OCI-LY1 (cell line): ENCODE results near the gene NUP153.
"Not testable (repeated sequence)": the region's sequence is repeated elsewhere in the genome, so short reads cannot be mapped to it uniquely, and the experiment has no call there.

Source experiments
- H2AFZ ChIP-seq: fragments of 200-600 bp; sonication (generic), shearing (Covaris generic); 2 replicates; pipeline ENCODE4 v1.6.0; 2014; ENCODE audit warnings: antibody characterized with exemption, mild to moderate bottlenecking, low read length
- H3F3A ChIP-seq: fragments of 200-600 bp; sonication (generic), shearing (Covaris generic); 2 replicates; pipeline ENCODE4 v1.6.0; 2014; ENCODE audit warnings: mild to moderate bottlenecking, antibody characterized with exemption, low read length, moderate library complexity; ENCODE audit not compliant: insufficient read depth
- H3K27ac ChIP-seq: fragments of 200-600 bp; sonication (generic); 2 replicates; pipeline ENCODE4 v1.5.1; 2014; ENCODE audit warnings: low read length, mixed run types, mild to moderate bottlenecking, low read depth; ENCODE audit not compliant: poor library complexity, severe bottlenecking
- H3K27me3 ChIP-seq: fragments of 200-600 bp; sonication (generic); 2 replicates; pipeline ENCODE4 v1.6.0; 2014; ENCODE audit warnings: antibody characterized with exemption, mild to moderate bottlenecking, low read length, moderate library complexity; ENCODE audit not compliant: insufficient read depth
- H3K36me3 ChIP-seq: fragments of 200-600 bp; sonication (generic); 2 replicates; pipeline ENCODE4 v1.6.1; 2014; ENCODE audit warnings: mild to moderate bottlenecking, antibody characterized with exemption, low read length, moderate library complexity, mixed read lengths; ENCODE audit not compliant: insufficient read depth
- H3K4me1 ChIP-seq: fragments of 200-600 bp; sonication (generic); 2 replicates; pipeline ENCODE4 v1.5.1; 2014; ENCODE audit warnings: mild to moderate bottlenecking, low read length, moderate library complexity; ENCODE audit not compliant: insufficient read depth, severe bottlenecking
- H3K4me2 ChIP-seq: fragments of 200-600 bp; sonication (generic), shearing (Covaris generic); 2 replicates; pipeline ENCODE4 v1.6.1; 2014; ENCODE audit warnings: low read length
- H3K4me3 ChIP-seq: fragments of 200-600 bp; sonication (generic); 2 replicates; pipeline ENCODE4 v1.5.1; 2014; ENCODE audit warnings: low read length, low read depth, mild to moderate bottlenecking, mixed read lengths; ENCODE audit not compliant: poor library complexity, severe bottlenecking
- H3K79me2 ChIP-seq: fragments of 200-600 bp; shearing (Covaris generic); 2 replicates; pipeline ENCODE4 v1.6.1; 2016; ENCODE audit warnings: mixed run types, low read length, mixed read lengths; ENCODE audit not compliant: insufficient read depth
- H3K9ac ChIP-seq: fragments of 200-600 bp; sonication (generic), shearing (Covaris generic); 2 replicates; pipeline ENCODE4 v1.6.1; 2014; ENCODE audit warnings: mild to moderate bottlenecking, low read length, mixed read lengths
- H3K9me2 ChIP-seq: fragments of 200-600 bp; sonication (generic), shearing (Covaris generic); 2 replicates; pipeline ENCODE4 v1.6.1; 2014; ENCODE audit warnings: low read depth, mild to moderate bottlenecking, low read length, mixed read lengths
- H3K9me3 ChIP-seq: fragments of 200-600 bp; shearing (Covaris generic); 2 replicates; pipeline ENCODE4 v1.6.1; 2014; ENCODE audit warnings: low read length, mixed read lengths
- H4K20me1 ChIP-seq: fragments of 200-600 bp; sonication (generic), shearing (Covaris generic); 2 replicates; pipeline ENCODE4 v1.6.0; 2016; ENCODE audit warnings: mild to moderate bottlenecking, low read length; ENCODE audit not compliant: insufficient read depth
- CTCF ChIP-seq: fragments of 200-600 bp; sonication (generic), shearing (Covaris generic); IDR thresholded peaks from 2 replicates; pipeline ENCODE4 v1.5.1; 2017; ENCODE audit warnings: mild to moderate bottlenecking, antibody characterized with exemption, low read length, moderate library complexity, mixed read lengths
- EZH2 ChIP-seq: fragments of 200-600 bp; sonication (generic), shearing (Covaris generic); IDR thresholded peaks from 2 replicates; pipeline ENCODE4 v1.8.0; 2017; ENCODE audit warnings: borderline replicate concordance, mixed run types, mild to moderate bottlenecking, antibody characterized with exemption, low read length, moderate library complexity, mixed read lengths

Gene NUP153

DNA sequence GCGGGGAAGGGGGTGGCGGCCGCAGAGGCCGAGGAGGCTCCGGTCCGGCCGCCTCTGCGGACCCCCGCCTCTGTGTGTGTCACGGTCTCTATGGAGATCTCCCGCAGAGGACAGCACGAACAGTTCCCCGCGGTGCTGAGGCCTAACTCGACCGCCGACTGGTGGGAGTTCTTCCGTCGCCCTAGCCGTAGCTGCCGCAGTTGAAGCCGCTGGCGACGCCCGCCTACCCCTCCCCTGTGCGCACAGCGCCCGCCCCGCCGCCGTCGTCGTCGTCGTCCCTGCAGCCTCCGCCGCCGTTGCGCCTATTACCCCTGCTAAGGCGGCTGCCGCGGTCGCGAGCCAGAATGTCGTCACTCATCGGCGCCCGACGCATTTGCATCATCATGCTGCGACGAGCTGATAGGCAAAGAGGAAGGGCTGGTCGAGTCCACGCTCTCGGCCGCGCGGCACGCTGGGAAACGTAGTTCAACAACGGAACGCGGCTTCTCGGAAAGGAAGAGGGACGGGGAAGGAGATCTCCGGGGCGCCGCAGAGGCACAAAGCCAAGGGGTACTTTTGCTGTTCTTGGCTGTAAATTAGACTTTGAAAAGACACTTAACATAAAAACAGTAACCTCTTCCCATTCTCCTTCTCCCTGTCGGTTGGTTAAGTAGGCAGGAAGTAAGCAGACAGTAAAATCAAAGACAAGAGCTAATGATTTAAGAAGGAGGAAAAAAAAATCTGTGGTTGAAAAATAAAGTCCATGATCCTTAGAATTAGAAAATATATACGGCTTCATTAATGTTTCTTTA lies at the start of gene NUP153:
Gene NUP153 (minus strand): TSS at position 346 of the 791 bp plus-strand sequence. CDS start 538 bp downstream, outside the sequence.
- H3K4me1 ChIP-seq: peaks cover 38% of the 10 kb centered on the region
- no peaks in the 10 kb centered on the region for H3K36me3 ChIP-seq
- no peaks in the 10 kb centered on the region for H3F3A ChIP-seq
- peak within 1 kb of the TSS; percentile 98 for H3K9ac ChIP-seq
- peak within 1 kb of the TSS; percentile 98 for H2AFZ ChIP-seq
- H3K27ac ChIP-seq: peak within 1 kb of the TSS; percentile 97
- TF ChIP-seq EZH2 (no peak), CTCF (no peak)
- no peaks in the 10 kb centered on the region for H3K9me2 ChIP-seq
- H3K79me2 ChIP-seq: peaks cover 39% of the 10 kb centered on the region
- H4K20me1 ChIP-seq: no peaks in the 10 kb centered on the region
- H3K27me3 ChIP-seq: no peaks in the 10 kb centered on the region
- peak within 1 kb of the TSS; percentile 81 for H3K4me3 ChIP-seq
- no peaks in the 10 kb centered on the region for H3K9me3 ChIP-seq
- H3K4me2 ChIP-seq: peak within 1 kb of the TSS; percentile 86

GRCh38 chr6:17754254-17754653 lies 47.5 kb upstream of the NUP153 start:
- Histone ChIP-seq H3K9ac (no peak overlapping the region), H3K9me3 (no peaks in the 10 kb centered on the region), H2AFZ (no peak overlapping the region), H3K4me1 (no peaks in the 10 kb centered on the region), H3K79me2 (no peaks in the 10 kb centered on the region), H3K27me3 (no peaks in the 10 kb centered on the region), H3K27ac (no peak overlapping the region), H3K4me2 (no peak overlapping the region), H3K36me3 (no peaks in the 10 kb centered on the region), H3F3A (no peaks in the 10 kb centered on the region), H4K20me1 (no peaks in the 10 kb centered on the region), H3K4me3 (no peak overlapping the region), H3K9me2 (no peaks in the 10 kb centered on the region)
- TF ChIP-seq EZH2 (no peak), CTCF (no peak)

DNA sequence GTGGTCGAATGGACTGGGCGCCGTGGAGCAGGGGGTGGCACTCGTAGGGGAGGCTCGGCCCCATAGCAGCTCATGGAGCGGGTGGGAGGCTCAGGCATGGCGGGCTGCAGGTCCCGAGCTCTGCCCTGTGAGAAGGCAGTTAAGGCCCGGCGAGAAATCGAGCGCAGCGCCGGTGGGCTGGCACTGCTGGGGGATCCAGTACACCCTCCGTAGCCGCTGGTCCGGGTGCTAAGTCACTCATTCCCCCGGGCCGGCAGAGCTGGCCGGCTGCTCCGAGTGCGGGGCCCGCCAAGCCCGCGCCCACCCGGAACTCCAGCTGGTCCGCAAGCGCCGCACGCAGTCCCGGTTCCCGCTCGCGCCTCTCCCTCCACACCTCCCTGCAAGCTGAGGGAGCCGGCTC lies 38.6 kb upstream of the NUP153 start:
- H3F3A ChIP-seq, H3K4me2 ChIP-seq, H3K4me1 ChIP-seq, H3K79me2 ChIP-seq, H3K9me2 ChIP-seq, H3K4me3 ChIP-seq, H3K27me3 ChIP-seq, H3K36me3 ChIP-seq, H3K27ac ChIP-seq, H3K9me3 ChIP-seq, H3K9ac ChIP-seq, H2AFZ ChIP-seq, H4K20me1 ChIP-seq: not testable (repeated sequence)

GRCh38 chr6:17744757-17745308 lies 38.1 kb upstream of the NUP153 start:
- not testable (repeated sequence) for H3K27ac ChIP-seq, H3K4me1 ChIP-seq

More at GRCh38 chr6:17744757-17745308, 38.1 kb upstream of the NUP153 start:
- H3K9me3 ChIP-seq, H2AFZ ChIP-seq, H3K4me3 ChIP-seq, H4K20me1 ChIP-seq, H3K36me3 ChIP-seq, H3K4me2 ChIP-seq, H3K79me2 ChIP-seq, H3F3A ChIP-seq, H3K9me2 ChIP-seq, H3K9ac ChIP-seq, H3K27me3 ChIP-seq: not testable (repeated sequence)
